ENCODE measurements around the gene TMCC1. TPM values are rescaled to one million over a fixed set of nuclear protein-coding genes. Genes with fewer than 3 reads are reported as not detected.

Gene TMCC1
- total and polyA plus RNA-seq, 10 of the 15 experiments (the other 5 are each of a cell fraction or from before 2014, with no cell fraction given) = 2.3 to 21.1 (median 8.4) TPM

DNA sequence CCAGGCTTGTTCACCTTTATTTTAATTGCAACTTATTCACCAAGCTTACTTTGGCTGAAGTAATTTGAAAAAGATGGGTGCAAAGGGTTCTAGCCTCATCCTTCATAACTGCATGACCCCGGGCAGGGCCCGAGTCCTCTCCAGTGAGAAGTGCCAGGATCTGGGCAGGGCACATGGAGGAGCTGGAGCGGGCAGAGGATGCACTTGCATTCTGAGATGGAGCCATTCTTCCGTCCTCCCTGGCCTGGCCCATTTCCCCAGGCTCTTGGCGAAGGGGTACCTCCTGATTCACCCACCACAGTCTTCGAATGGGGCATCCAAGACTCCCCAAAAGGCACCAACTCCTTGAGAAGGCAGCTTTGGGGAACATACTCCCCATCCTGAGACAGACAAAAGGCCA, 264.5 kb downstream of the TMCC1 start:
- POLR2A ChIA-PET = interaction anchor here (1.9 kb wide), 1 partner anchor 263 kb away, joined by 6 read pairs; no protein-coding TSS in a partner anchor
- no peaks in the 10 kb centered on the region; the same call in 1 of the 2 replicates for H3K4me1 ChIP-seq (ENCODE audit: control insufficient read depth, insufficient read depth, low read length)
- H3K4me2 ChIP-seq (ENCODE audit: control insufficient read depth, insufficient read depth) = no peak overlapping the region
- no peaks in the 10 kb centered on the region for H3K9me3 ChIP-seq (replicated peaks; ENCODE audit: control insufficient read depth, insufficient read depth, low read length)
- intact Hi-C loops (cut with micrococcal nuclease; ENCODE audit: unreplicated experiment) (loop anchor here (10.0 kb wide), 1 partner anchor 244 kb away; no protein-coding TSS in a partner anchor), in situ Hi-C loops (cut with MboI) (no loop called here)
- whole genome bisulfite sequencing (ENCODE audit: insufficient coverage, insufficient replicate concordance, low lambda C conversion rate, missing lambda C conversion rate) = 64% methylated on average over 6 of the region's 6 CpGs
- no peaks in the 10 kb centered on the region; the same call in 1 of the 2 replicates for H3K79me2 ChIP-seq (ENCODE audit: control insufficient read depth, insufficient read depth, low read length)
- no peak overlapping the region for H3K4me3 ChIP-seq
- no peak overlapping the region for H2AFZ ChIP-seq (ENCODE audit: control insufficient read depth, low read depth, low read length)
- no peak overlapping the region for H3K9ac ChIP-seq (ENCODE audit: control insufficient read depth, insufficient read depth, low read length)
- no peaks in the 10 kb centered on the region; a peak in 1 of 4 replicates for H3K27me3 ChIP-seq (replicated peaks in 1 of 2; ENCODE audit: control insufficient read depth in 2 of 2, insufficient read depth in 2 of 2, low read length in 1 of 2)
- SMC1A ChIA-PET (ENCODE audit: uncharacterized antibody, unreplicated experiment) = interaction anchor here (1.3 to 1.8 kb wide), 2 partner anchors 195 to 305 kb away, joined by 5 read pairs; no protein-coding TSS in a partner anchor
- no peak for FAIRE-seq
- RAD21 ChIA-PET (ENCODE audit: unreplicated experiment) = interaction anchor here (1.7 kb wide), 2 partner anchors 139 to 246 kb away, joined by 4 to 12 read pairs; no protein-coding TSS in a partner anchor
- no peak for ATAC-seq
- no peaks in the 10 kb centered on the region for H3K36me3 ChIP-seq (ENCODE audit: control insufficient read depth in 2 of 2, insufficient read depth in 2 of 2, low read length in 1 of 2)
- DNase-seq (ENCODE audit: low read depth, low spot score) = no peak
- CTCF ChIA-PET = interaction anchor here (1.4 to 4.3 kb wide), 5 partner anchors 18 to 200 kb away, joined by 4 to 30 read pairs (median 12); no protein-coding TSS in a partner anchor
- BruUV-seq (replicated peaks) = no TSS peak
- no peaks in the 10 kb centered on the region for H4K20me1 ChIP-seq (ENCODE audit: control insufficient read depth, insufficient read depth)
- H3K27ac ChIP-seq (ENCODE audit: control insufficient read depth, insufficient read depth) = no peak overlapping the region
- TF ChIP-seq MEF2B (IDR thresholded peaks at IDR 0.05; ENCODE audit: partially characterized antibody, poor library complexity, severe bottlenecking) = no peak
- TF ChIP-seq, protein P1, sequence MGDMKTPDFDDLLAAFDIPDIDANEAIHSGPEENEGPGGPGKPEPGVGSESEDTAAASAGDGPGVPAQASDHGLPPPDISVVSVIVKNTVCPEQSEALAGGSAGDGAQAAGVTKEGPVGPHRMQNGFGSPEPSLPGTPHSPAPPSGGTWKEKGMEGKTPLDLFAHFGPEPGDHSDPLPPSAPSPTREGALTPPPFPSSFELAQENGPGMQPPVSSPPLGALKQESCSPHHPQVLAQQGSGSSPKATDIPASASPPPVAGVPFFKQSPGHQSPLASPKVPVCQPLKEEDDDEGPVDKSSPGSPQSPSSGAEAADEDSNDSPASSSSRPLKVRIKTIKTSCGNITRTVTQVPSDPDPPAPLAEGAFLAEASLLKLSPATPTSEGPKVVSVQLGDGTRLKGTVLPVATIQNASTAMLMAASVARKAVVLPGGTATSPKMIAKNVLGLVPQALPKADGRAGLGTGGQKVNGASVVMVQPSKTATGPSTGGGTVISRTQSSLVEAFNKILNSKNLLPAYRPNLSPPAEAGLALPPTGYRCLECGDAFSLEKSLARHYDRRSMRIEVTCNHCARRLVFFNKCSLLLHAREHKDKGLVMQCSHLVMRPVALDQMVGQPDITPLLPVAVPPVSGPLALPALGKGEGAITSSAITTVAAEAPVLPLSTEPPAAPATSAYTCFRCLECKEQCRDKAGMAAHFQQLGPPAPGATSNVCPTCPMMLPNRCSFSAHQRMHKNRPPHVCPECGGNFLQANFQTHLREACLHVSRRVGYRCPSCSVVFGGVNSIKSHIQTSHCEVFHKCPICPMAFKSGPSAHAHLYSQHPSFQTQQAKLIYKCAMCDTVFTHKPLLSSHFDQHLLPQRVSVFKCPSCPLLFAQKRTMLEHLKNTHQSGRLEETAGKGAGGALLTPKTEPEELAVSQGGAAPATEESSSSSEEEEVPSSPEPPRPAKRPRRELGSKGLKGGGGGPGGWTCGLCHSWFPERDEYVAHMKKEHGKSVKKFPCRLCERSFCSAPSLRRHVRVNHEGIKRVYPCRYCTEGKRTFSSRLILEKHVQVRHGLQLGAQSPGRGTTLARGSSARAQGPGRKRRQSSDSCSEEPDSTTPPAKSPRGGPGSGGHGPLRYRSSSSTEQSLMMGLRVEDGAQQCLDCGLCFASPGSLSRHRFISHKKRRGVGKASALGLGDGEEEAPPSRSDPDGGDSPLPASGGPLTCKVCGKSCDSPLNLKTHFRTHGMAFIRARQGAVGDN (IDR thresholded peaks at IDR 0.05) = no peak
- TF ChIP-seq HDAC6 (IDR thresholded peaks at IDR 0.05; ENCODE audit: unreplicated experiment) = no peak
- TF ChIP-seq IKZF1 (conservative IDR thresholded peaks at IDR 0.05) = no peak
- TF ChIP-seq SP1 (IDR thresholded peaks at IDR 0.05; ENCODE audit: low read depth, low read length) = no peak
- TF ChIP-seq, protein P2, sequence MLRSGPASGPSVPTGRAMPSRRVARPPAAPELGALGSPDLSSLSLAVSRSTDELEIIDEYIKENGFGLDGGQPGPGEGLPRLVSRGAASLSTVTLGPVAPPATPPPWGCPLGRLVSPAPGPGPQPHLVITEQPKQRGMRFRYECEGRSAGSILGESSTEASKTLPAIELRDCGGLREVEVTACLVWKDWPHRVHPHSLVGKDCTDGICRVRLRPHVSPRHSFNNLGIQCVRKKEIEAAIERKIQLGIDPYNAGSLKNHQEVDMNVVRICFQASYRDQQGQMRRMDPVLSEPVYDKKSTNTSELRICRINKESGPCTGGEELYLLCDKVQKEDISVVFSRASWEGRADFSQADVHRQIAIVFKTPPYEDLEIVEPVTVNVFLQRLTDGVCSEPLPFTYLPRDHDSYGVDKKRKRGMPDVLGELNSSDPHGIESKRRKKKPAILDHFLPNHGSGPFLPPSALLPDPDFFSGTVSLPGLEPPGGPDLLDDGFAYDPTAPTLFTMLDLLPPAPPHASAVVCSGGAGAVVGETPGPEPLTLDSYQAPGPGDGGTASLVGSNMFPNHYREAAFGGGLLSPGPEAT (IDR thresholded peaks at IDR 0.05; ENCODE audit: low read depth) = no peak
- TF ChIP-seq ZZZ3 (IDR thresholded peaks at IDR 0.05; ENCODE audit: control insufficient read depth, insufficient read length, low read depth) = no peak
- TF ChIP-seq, protein P3, sequence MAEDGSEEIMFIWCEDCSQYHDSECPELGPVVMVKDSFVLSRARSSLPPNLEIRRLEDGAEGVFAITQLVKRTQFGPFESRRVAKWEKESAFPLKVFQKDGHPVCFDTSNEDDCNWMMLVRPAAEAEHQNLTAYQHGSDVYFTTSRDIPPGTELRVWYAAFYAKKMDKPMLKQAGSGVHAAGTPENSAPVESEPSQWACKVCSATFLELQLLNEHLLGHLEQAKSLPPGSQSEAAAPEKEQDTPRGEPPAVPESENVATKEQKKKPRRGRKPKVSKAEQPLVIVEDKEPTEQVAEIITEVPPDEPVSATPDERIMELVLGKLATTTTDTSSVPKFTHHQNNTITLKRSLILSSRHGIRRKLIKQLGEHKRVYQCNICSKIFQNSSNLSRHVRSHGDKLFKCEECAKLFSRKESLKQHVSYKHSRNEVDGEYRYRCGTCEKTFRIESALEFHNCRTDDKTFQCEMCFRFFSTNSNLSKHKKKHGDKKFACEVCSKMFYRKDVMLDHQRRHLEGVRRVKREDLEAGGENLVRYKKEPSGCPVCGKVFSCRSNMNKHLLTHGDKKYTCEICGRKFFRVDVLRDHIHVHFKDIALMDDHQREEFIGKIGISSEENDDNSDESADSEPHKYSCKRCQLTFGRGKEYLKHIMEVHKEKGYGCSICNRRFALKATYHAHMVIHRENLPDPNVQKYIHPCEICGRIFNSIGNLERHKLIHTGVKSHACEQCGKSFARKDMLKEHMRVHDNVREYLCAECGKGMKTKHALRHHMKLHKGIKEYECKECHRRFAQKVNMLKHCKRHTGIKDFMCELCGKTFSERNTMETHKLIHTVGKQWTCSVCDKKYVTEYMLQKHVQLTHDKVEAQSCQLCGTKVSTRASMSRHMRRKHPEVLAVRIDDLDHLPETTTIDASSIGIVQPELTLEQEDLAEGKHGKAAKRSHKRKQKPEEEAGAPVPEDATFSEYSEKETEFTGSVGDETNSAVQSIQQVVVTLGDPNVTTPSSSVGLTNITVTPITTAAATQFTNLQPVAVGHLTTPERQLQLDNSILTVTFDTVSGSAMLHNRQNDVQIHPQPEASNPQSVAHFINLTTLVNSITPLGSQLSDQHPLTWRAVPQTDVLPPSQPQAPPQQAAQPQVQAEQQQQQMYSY (CRISPR knock-in tag; IDR thresholded peaks at IDR 0.05) = no peak
- TF ChIP-seq NR2F1 (conservative IDR thresholded peaks at IDR 0.05) = no peak
- TF ChIP-seq RCOR1 (conservative IDR thresholded peaks at IDR 0.05; ENCODE audit: low read depth, low read length) = no peak
- TF ChIP-seq TCF3 (IDR thresholded peaks at IDR 0.05; ENCODE audit: borderline replicate concordance, insufficient read depth, low read depth, low read length) = no peak

All from GM12878 (cell line).